ENCODE results near the gene CPE.

DNA sequence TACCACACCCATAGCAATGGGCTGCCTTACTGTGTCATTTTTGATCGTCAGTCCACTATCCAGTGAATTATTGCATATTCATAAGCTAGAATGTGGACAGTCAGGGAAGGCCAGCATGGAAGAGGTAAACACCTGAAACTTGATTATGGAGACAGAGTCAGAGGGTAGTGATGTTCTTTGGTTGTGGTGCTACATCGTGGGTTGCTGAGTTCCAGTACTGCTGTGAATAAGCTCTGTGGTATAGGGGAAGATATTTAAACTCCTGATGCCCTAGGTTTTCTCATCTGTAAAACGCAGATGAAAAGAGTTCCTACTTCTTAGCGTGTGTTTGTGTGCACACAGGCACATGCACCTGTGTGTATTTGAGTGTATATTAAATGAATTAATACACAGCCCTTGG is 69.9 kb downstream of the CPE start:
- TF ChIP-seq EP300 (IDR thresholded peaks at IDR 0.05) (no peak), POLR2AphosphoS5 (IDR thresholded peaks at IDR 0.05) (no peak)
- TF ChIP-seq, protein P1, sequence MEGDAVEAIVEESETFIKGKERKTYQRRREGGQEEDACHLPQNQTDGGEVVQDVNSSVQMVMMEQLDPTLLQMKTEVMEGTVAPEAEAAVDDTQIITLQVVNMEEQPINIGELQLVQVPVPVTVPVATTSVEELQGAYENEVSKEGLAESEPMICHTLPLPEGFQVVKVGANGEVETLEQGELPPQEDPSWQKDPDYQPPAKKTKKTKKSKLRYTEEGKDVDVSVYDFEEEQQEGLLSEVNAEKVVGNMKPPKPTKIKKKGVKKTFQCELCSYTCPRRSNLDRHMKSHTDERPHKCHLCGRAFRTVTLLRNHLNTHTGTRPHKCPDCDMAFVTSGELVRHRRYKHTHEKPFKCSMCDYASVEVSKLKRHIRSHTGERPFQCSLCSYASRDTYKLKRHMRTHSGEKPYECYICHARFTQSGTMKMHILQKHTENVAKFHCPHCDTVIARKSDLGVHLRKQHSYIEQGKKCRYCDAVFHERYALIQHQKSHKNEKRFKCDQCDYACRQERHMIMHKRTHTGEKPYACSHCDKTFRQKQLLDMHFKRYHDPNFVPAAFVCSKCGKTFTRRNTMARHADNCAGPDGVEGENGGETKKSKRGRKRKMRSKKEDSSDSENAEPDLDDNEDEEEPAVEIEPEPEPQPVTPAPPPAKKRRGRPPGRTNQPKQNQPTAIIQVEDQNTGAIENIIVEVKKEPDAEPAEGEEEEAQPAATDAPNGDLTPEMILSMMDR (IDR thresholded peaks at IDR 0.05) = no peak

Data from esophagus muscularis mucosa (tissue), 4 donors.